CD4-positive, alpha-beta T cell treated with Interleukin-17A for 1 hour (primary cell): ENCODE measurements around the gene SETD1A.
A peak's percentile ranks its signal among the peaks of the same experiment; 100 is the strongest.
"Not testable (repeated sequence)": the region's sequence is repeated elsewhere in the genome, so short reads cannot be mapped to it uniquely, and the experiment has no call there.

Experiments
- DNase-seq: peaks from one replicate; pipeline ENCODE4 v3.0.0-alpha.2; 2020

Gene SETD1A

DNA sequence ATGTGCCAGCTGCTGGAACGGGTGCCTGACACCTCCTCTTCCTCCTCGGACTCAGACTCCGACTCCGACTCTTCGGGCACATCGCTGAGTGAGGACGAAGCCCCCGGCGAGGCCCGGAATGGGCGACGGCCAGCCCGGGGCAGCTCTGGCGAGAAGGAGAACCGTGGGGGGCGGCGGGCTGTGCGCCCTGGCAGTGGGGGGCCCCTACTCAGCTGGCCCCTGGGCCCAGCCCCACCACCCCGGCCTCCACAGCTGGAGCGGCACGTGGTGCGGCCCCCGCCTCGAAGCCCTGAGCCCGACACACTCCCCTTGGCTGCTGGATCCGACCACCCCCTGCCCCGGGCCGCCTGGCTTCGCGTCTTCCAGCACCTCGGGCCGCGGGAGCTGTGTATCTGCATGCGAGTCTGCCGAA lies 27.4 kb upstream of the SETD1A start:
- no peak for DNase-seq

GRCh38 chr16:30931068-30931650 lies 26.4 kb upstream of the SETD1A start:
- DNase-seq: no peak

DNA sequence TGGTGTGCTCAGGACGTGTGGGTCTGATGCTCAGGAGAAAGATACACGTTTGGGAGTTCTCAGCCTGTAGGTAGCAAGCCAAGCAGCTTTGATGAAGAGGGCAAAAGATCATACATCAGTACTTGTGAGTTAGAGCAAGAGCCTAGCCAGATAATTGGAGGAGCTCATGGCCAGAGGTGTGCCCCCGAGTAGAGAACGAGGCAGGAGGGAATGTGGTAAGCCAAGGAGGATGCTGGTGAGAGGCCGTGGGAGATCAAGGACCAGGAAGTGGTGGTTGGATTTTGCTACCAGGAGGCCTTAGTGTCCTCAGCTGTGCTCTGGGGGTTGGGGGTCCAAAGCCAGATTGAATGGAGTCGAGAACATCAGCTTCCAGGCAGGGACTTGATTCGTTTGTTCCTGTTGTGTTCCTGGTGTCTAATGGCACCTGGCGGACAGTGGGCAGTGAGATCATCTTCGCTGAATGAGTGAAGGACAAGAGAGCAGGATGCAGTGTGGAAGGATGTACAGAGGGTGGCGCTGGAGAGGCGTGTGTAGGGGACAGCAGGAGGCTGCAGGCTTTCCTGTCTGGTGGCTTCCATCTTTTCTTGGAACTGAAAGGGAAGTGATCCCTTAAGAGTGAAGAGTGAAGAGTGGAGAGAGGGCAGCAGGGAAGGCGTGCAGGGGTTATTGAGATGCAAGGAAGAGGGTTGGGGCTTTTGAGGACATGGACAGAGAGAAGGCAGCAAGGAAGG lies 22.6 kb upstream of the SETD1A start:
- peak; percentile 35 for DNase-seq

GRCh38 chr16:30937692-30938091 lies 19.9 kb upstream of the SETD1A start:
- no peak for DNase-seq

GRCh38 chr16:30939571-30939970 lies 18.0 kb upstream of the SETD1A start:
- DNase-seq: not testable (repeated sequence)

DNA sequence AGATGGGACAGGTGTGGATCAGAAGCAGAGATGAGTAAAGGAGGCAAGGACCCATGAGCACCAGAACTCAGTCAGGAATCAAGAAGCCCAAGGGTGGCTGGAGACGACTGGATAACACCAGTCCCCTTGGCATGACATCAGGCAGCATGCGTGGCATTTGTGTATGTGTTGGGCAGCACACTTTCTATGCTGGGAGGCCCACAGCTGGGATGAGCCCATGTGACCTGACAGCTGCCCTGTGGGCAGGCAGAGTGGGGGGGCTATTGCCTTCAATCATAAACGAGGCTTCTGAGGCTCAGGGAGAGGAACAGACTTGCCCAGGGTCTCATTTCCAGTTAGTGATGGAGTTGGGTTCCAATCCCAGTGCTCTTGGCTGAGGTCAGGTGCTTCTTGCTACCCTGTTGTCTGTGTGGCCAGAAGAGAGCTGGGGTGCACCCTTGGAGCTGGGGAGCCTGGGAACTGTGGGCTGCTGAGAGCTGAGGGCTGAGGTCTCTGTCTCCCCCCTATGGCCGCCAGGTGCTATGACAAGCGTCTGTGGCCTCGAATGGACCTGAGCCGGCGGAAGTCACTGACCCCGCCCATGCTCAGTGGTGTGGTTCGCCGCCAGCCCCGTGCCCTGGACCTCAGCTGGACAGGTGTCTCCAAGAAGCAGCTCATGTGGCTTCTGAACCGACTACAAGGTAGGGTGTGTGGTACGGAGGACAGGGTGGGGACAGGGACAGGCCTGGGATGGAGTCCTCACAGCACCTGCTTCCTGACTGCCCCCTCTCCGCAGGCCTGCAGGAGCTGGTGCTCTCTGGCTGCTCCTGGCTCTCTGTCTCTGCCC lies 15.7 kb upstream of the SETD1A start:
- DNase-seq: peak; percentile 75

GRCh38 chr16:30942426-30942806 lies 15.1 kb upstream of the SETD1A start:
- DNase-seq: no peak

DNA sequence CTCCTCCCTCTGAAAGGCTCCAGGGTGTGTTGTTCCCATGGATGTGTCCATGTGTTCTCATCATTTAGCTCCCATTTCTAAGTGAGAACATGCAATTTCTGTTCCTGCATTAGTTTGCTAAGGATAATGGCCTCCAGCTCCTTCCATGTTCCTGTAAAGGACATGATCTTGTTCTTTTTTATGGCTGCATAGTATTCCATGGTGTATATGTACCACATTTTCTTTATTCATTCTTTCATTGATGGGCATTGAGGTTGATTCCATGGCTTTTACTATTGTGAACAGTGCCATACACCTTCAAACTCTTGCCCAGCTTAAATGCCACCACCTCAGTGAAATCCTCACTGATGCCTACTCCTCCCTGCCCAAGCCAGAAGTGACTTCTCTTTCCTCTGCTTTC lies 13.2 kb upstream of the SETD1A start:
- no peak for DNase-seq

DNA sequence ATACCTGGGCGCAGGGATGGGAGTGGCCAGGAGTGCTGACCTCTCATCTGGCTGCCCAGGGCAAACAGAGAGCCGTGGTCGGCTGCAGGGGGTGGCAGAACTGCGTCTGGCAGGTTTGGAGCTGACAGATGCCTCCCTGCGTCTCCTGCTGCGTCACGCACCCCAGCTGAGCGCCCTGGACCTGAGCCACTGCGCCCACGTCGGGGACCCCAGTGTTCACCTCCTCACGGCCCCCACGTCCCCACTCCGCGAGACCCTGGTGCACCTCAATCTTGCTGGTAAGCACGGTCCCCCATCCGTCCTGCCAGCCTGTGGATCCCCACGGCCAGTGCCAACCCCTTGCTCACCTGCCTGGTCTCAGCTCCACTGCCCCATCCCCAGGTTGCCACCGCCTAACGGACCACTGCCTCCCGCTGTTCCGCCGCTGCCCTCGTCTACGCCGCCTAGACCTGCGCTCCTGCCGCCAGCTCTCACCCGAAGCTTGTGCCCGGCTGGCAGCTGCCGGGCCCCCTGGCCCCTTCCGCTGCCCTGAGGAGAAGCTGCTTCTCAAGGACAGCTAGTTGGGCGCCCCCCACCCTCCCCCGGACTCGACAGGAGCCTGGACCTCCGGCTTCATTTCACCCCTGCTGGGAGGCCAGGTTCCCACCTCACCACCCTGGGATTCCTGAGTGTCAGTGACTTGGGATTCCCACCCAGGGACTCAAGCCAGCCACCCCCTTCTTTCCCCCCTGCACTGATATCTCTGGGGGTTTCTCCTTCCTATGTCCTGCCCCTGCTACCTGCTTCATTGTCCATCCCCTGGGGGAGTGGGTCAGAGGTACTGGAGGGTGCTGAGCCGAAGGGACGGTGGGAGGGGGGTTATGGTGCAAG lies 10.6 kb upstream of the SETD1A start:
- DNase-seq: no peak

GRCh38 chr16:30947541-30947858 lies 10.1 kb upstream of the SETD1A start:
- no peak for DNase-seq

- peak; percentile 37 for DNase-seq
These were observed 9.5 kb upstream of the SETD1A start for GRCh38 chr16:30947859-30948666.

DNA sequence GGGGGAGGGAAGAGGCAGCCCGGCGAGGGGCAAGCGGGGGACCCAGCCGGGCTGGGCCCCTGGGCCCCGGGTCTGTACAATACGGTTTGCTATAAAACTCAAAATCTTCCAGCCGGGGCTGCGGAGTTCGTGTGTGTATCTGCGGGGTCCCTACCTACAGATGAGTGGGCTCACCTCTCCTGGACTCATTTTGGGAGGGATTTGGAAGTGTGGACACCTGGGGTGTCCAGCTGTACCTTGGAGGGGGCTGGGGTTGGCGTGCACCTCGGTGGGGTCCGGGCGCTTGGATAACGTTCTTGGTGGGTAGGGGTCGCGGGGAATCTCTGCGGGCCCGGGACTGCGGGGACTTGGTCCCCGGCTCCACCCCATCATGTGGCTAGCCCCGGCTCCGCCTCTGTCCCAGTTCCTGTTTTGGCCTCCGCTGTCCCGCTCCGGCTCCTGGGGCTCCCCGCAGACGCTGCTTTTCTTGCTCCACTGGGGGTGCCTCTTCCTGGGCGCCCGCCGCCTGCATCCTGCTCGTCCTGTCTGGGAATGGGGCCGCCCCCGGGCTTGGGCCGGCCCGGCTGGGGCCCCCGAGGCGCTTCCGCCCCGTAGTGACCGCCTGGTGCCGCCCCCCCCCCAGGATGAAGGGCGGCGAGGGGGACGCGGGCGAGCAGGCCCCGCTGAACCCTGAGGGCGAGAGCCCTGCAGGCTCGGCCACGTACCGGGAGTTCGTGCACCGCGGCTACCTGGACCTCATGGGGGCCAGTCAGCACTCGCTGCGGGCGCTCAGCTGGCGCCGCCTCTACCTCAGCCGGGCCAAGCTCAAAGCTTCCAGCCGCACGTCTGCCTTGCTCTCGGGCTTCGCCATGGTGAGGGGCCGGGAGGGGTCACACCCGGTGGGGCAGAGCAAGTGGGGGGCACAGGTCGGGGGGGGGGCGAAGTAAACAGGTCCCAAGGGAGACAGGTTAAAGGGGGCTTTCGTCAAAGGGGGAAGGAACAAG lies 8.6 kb upstream of the SETD1A start, which contains the start of gene ORAI3:
Gene ORAI3, plus strand, starts transcription at position 402 of the 983 bp plus-strand sequence. Its CDS starts 222 bp downstream, at position 624.
- peak; percentile 45 for DNase-seq

GRCh38 chr16:30949650-30950515 lies 7.7 kb upstream of the SETD1A start:
- peak; percentile 32 for DNase-seq

DNA sequence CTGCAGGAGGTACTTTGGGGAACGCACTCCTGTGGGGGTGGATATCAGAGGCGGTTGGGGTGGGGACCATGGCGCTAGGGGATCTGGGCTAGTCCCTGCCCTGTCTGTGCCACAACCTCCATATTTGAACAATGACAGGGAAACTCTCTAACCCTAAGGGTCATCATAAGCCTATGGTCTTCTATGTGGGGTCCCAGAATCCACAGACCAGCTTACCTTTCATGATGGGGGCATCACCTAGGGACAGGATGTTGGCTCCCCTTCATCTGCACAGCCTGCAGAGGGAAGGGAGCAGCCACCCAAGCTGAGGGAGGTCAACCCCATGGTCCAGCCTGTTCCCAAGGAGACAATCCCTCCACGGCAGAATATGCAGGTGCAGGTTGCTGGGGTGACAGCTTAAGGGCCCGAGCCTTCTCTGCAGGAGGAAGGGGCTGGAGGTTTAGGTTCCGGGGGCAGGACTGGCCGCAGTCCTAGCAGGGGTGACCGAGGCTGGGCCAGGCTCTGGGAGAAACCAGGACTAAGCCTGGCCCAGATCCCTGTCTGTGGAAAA lies 7.0 kb upstream of the SETD1A start:
- no peak for DNase-seq

DNA sequence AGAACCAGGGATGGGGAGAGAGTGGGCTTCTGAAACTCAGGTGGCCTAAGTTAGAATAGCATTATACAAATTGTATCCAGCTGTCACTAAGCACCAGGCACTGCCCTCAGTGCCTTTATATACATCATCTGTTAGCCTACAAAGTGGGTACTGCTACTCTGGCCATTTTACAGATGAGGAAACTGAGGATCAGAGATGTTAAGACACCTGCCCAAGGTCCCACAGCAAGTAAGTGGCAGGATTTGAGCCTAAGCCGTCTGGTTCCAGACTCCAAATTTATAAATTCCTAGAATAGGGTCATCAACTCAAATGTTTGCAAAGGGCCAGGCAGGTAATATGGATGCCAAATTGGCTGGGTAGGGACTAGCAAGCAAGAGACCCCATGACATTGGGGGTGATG lies 6.4 kb upstream of the SETD1A start:
- no peak for DNase-seq

DNA sequence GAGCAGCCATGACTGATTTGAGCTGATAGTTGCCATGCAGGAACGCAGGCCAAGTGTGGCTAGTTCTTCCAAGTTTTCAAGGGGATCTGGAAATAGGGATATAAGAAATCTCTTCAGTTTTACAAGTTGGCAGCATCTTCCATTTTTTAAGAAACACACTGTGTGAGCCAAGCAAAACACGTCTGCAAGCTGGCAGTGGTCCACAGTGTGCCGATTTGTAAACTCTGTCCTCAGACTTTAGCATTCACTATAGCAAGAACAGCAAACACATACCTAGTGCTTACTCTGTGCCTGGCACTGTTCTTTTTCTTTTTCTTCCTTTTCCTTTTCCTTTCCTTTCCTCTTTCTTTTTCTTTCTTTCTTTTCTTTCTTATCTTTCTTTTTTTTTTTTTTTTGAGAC lies 5.8 kb upstream of the SETD1A start:
- no peak for DNase-seq

- DNase-seq: no peak
These were observed 4.4 kb upstream of the SETD1A start for GRCh38 chr16:30953111-30953510.

GRCh38 chr16:30953511-30954124 lies 3.9 kb upstream of the SETD1A start:
- peak; percentile 75 for DNase-seq

GRCh38 chr16:30954993-30955392 lies 2.6 kb upstream of the SETD1A start:
- no peak for DNase-seq
